ENCODE results near the gene OSBPL10. TPM values are rescaled to one million over a fixed set of nuclear protein-coding genes. Genes with fewer than 3 reads are reported as not detected.

Gene OSBPL10
- polyA plus RNA-seq, 1 donor = 12.4 TPM

DNA sequence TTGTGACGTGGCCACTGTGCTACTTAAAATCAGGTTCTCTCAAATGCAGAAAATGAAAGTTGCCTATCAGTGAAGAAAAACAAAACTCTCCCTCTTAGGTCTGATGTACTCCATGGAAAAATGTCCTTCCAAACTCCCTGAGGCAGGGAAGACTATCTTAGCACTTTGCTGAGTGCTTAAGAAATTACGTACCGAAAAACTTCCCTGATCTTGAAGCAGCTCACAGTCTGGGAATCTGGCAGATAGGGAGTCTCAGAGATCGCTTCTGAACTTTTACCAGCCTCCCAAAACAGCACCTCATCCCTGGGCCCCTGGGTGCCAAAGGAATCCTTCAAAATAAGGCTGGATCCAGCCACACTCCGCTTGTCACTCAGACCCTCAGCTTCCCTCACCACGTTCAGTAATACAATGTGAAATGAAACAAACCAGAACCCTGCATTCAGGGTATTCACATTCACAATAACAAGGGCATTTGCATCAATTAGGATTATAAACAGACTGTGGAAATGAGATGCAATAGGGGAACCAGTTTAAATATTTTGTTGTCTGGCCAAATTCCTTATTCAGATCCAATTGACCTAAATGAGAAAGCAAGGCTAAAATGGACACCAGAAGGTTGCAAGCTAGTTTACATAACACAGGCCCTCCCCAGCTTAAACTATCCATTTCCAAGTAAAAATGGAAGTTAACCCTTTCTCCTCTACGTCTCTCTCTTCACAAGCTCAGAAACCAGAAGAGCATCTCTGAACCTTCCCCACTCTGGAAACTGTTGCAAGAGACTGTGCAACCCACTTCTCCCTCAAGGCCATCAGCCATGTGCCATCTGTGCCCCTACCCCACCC lies 20.9 kb downstream of the OSBPL10 start:
- Histone ChIP-seq H3K9me3 (ENCODE audit: control insufficient read depth, low read depth, low read length) (peaks cover 7% of the 10 kb centered on the region), H3K27me3 (ENCODE audit: control insufficient read depth, insufficient read depth, low read length) (no peaks in the 10 kb centered on the region), H3K4me1 (ENCODE audit: control insufficient read depth, insufficient read depth, low read length) (no peaks in the 10 kb centered on the region), H3K36me3 (ENCODE audit: control insufficient read depth, insufficient read depth, low read length) (no peaks in the 10 kb centered on the region), H3K27ac (ENCODE audit: low read length) (peak overlapping the region; percentile 2), H3K4me3 (ENCODE audit: low read length) (no peak overlapping the region)
- no CpG with 5 or more reads among the region's 7 CpGs for WGBS (ENCODE audit: insufficient coverage, low lambda C conversion rate)
- DNase-seq = no peak

DNA sequence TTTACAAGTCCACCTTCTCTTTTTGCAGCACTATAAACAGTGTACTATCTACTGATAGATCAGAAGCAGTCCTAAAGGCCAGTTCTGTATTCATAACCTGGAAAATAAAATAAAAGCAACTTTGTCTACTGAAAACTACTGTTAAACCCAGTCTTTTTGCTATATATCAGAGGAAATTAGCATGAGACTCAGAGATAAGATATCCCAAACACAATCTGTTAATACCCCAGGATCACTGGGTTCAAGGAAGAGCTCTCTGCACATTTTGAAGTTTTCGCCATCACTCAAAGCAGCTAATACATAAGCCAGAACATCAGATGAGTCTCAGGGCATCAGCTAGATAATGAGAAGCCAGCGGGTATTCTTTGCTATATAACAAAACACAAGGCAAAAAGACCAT lies 21.8 kb downstream of the OSBPL10 start:
- Histone ChIP-seq H3K27ac (ENCODE audit: low read length) (no peak overlapping the region), H3K4me3 (ENCODE audit: low read length) (no peak overlapping the region), H3K4me1 (ENCODE audit: control insufficient read depth, insufficient read depth, low read length) (no peaks in the 10 kb centered on the region), H3K36me3 (ENCODE audit: control insufficient read depth, insufficient read depth, low read length) (no peaks in the 10 kb centered on the region), H3K9me3 (ENCODE audit: control insufficient read depth, low read depth, low read length) (peaks cover 7% of the 10 kb centered on the region), H3K27me3 (ENCODE audit: control insufficient read depth, insufficient read depth, low read length) (no peaks in the 10 kb centered on the region)
- DNase-seq = no peak
- 43% methylated on average over 1 of the region's 2 CpGs for WGBS (ENCODE audit: insufficient coverage, low lambda C conversion rate)

- Histone ChIP-seq H3K27ac (ENCODE audit: low read length) (no peak overlapping the region), H3K9me3 (ENCODE audit: control insufficient read depth, low read depth, low read length) (peaks cover 7% of the 10 kb centered on the region), H3K36me3 (ENCODE audit: control insufficient read depth, insufficient read depth, low read length) (no peaks in the 10 kb centered on the region), H3K4me3 (ENCODE audit: low read length) (no peak overlapping the region), H3K4me1 (ENCODE audit: control insufficient read depth, insufficient read depth, low read length) (no peaks in the 10 kb centered on the region), H3K27me3 (ENCODE audit: control insufficient read depth, insufficient read depth, low read length) (no peaks in the 10 kb centered on the region)
- WGBS (ENCODE audit: insufficient coverage, low lambda C conversion rate) = 90% methylated on average over 2 of the region's 3 CpGs
- peak in 1 of 2 donors; percentile 37 for DNase-seq
Measured at GRCh38 chr3:31958701-31959152, 22.3 kb downstream of the OSBPL10 start.

GRCh38 chr3:31957106-31957505 lies 24.0 kb downstream of the OSBPL10 start:
- Histone ChIP-seq H3K36me3 (ENCODE audit: control insufficient read depth, insufficient read depth, low read length) (no peaks in the 10 kb centered on the region), H3K9me3 (ENCODE audit: control insufficient read depth, low read depth, low read length) (peaks cover 7% of the 10 kb centered on the region), H3K4me1 (ENCODE audit: control insufficient read depth, insufficient read depth, low read length) (no peaks in the 10 kb centered on the region), H3K27ac (ENCODE audit: low read length) (no peak overlapping the region), H3K4me3 (ENCODE audit: low read length) (no peak overlapping the region), H3K27me3 (ENCODE audit: control insufficient read depth, insufficient read depth, low read length) (no peaks in the 10 kb centered on the region)
- no peak for DNase-seq
- no CpG with 5 or more reads among the region's 3 CpGs for WGBS (ENCODE audit: insufficient coverage, low lambda C conversion rate)

GRCh38 chr3:31955581-31955980 lies 25.5 kb downstream of the OSBPL10 start:
- Histone ChIP-seq H3K27ac (ENCODE audit: low read length) (no peak overlapping the region), H3K4me1 (ENCODE audit: control insufficient read depth, insufficient read depth, low read length) (no peaks in the 10 kb centered on the region), H3K4me3 (ENCODE audit: low read length) (no peak overlapping the region), H3K9me3 (ENCODE audit: control insufficient read depth, low read depth, low read length) (peaks cover 7% of the 10 kb centered on the region), H3K27me3 (ENCODE audit: control insufficient read depth, insufficient read depth, low read length) (no peaks in the 10 kb centered on the region), H3K36me3 (ENCODE audit: control insufficient read depth, insufficient read depth, low read length) (no peaks in the 10 kb centered on the region)
- no peak for DNase-seq

GRCh38 chr3:31953636-31954035 lies 27.4 kb downstream of the OSBPL10 start:
- Histone ChIP-seq H3K4me3 (ENCODE audit: low read length) (no peak overlapping the region), H3K27ac (ENCODE audit: low read length) (no peak overlapping the region), H3K36me3 (ENCODE audit: control insufficient read depth, insufficient read depth, low read length) (no peaks in the 10 kb centered on the region), H3K9me3 (ENCODE audit: control insufficient read depth, low read depth, low read length) (peaks cover 7% of the 10 kb centered on the region), H3K4me1 (ENCODE audit: control insufficient read depth, insufficient read depth, low read length) (peaks cover under 1% of the 10 kb centered on the region), H3K27me3 (ENCODE audit: control insufficient read depth, insufficient read depth, low read length) (no peaks in the 10 kb centered on the region)
- DNase-seq = no peak
- WGBS (ENCODE audit: insufficient coverage, low lambda C conversion rate) = 100% methylated on average over 2 of the region's 2 CpGs

DNA sequence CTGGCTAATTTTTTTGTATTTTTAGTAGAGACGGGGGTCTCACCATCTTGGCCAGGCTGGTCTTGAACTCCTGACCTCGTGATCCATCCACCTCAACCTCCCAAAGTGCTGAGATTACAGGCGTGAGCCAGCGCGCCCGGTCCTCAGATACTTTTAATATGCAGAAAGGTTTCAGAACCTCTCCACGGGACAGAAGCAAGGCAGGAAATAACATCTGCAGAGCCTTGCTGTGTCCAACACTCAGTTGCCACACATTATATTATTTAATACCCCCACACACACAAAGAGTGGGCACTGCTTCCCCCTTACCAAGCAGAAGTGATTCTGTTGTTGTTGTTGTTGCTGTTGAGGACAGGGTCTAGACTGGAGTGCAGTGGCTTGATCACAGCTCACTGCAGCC lies 28.0 kb downstream of the OSBPL10 start:
- Histone ChIP-seq H3K4me3 (ENCODE audit: low read length) (no peak overlapping the region), H3K4me1 (ENCODE audit: control insufficient read depth, insufficient read depth, low read length) (peaks cover 3% of the 10 kb centered on the region), H3K9me3 (ENCODE audit: control insufficient read depth, low read depth, low read length) (peaks cover 7% of the 10 kb centered on the region), H3K27ac (ENCODE audit: low read length) (no peak overlapping the region), H3K27me3 (ENCODE audit: control insufficient read depth, insufficient read depth, low read length) (no peaks in the 10 kb centered on the region), H3K36me3 (ENCODE audit: control insufficient read depth, insufficient read depth, low read length) (no peaks in the 10 kb centered on the region)
- WGBS (ENCODE audit: insufficient coverage, low lambda C conversion rate) = no CpG with 5 or more reads among the region's 7 CpGs
- no peak for DNase-seq

- no peak overlapping the region for H3K4me3 ChIP-seq (ENCODE audit: low read length)
- H3K4me1 ChIP-seq (ENCODE audit: control insufficient read depth, insufficient read depth, low read length) = peaks cover 10% of the 10 kb centered on the region
- H3K9me3 ChIP-seq (ENCODE audit: control insufficient read depth, low read depth, low read length) = peaks cover 7% of the 10 kb centered on the region
- H3K27me3 ChIP-seq (ENCODE audit: control insufficient read depth, insufficient read depth, low read length) = no peaks in the 10 kb centered on the region
- WGBS (ENCODE audit: insufficient coverage, low lambda C conversion rate) = no CpG with 5 or more reads among the region's 4 CpGs
- H3K36me3 ChIP-seq (ENCODE audit: control insufficient read depth, insufficient read depth, low read length) = no peaks in the 10 kb centered on the region
- no peak overlapping the region for H3K27ac ChIP-seq (ENCODE audit: low read length)
- DNase-seq = no peak
Measured at GRCh38 chr3:31952205-31952604, 28.9 kb downstream of the OSBPL10 start.

- WGBS (ENCODE audit: insufficient coverage, low lambda C conversion rate) = 58% methylated on average over 2 of the region's 6 CpGs
- peak overlapping the region; percentile 67 for H3K27ac ChIP-seq (ENCODE audit: low read length)
Measured at GRCh38 chr3:31948280-31948679, 32.8 kb downstream of the OSBPL10 start.

GRCh38 chr3:31947671-31948091 lies 33.4 kb downstream of the OSBPL10 start:
- H3K36me3 ChIP-seq (ENCODE audit: control insufficient read depth, insufficient read depth, low read length) = no peaks in the 10 kb centered on the region
- WGBS (ENCODE audit: insufficient coverage, low lambda C conversion rate) = no CpG with 5 or more reads among the region's 6 CpGs
- no peaks in the 10 kb centered on the region for H3K9me3 ChIP-seq (ENCODE audit: control insufficient read depth, low read depth, low read length)
- no peak overlapping the region for H3K4me3 ChIP-seq (ENCODE audit: low read length)
- peak overlapping the region; percentile 67 for H3K27ac ChIP-seq (ENCODE audit: low read length)
- H3K4me1 ChIP-seq (ENCODE audit: control insufficient read depth, insufficient read depth, low read length) = peaks cover 13% of the 10 kb centered on the region
- no peaks in the 10 kb centered on the region for H3K27me3 ChIP-seq (ENCODE audit: control insufficient read depth, insufficient read depth, low read length)
- peak; percentile 49 to 81 for DNase-seq

More at GRCh38 chr3:31948280-31948679, 32.8 kb downstream of the OSBPL10 start:
- no peaks in the 10 kb centered on the region for H3K36me3 ChIP-seq (ENCODE audit: control insufficient read depth, insufficient read depth, low read length)
- H3K4me1 ChIP-seq (ENCODE audit: control insufficient read depth, insufficient read depth, low read length) = peaks cover 13% of the 10 kb centered on the region
- no peaks in the 10 kb centered on the region for H3K27me3 ChIP-seq (ENCODE audit: control insufficient read depth, insufficient read depth, low read length)
- no peak overlapping the region for H3K4me3 ChIP-seq (ENCODE audit: low read length)
- no peaks in the 10 kb centered on the region for H3K9me3 ChIP-seq (ENCODE audit: control insufficient read depth, low read depth, low read length)
- DNase-seq = peak; percentile 51 to 67

DNA sequence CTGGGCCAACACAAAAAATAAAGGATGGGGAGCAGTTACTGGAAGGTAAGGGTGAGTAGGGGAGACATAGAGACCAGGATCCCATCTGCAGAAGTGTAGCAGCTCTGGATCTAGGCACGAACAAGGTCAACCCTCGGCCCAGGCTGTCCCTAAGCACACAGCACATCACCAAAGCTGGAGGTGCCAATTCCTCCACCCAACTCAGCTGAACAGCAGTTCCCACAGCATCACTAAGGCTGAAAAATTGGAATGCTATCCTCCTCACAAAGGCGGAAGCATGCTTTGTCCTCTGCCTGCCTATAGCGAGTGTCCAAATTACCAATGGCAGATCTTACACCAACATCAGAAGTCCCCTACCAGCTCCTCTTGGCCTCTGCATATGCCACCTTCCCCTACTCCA lies 33.9 kb downstream of the OSBPL10 start:
- peak overlapping the region; percentile 67 for H3K27ac ChIP-seq (ENCODE audit: low read length)
- H3K36me3 ChIP-seq (ENCODE audit: control insufficient read depth, insufficient read depth, low read length) = no peaks in the 10 kb centered on the region
- no peaks in the 10 kb centered on the region for H3K9me3 ChIP-seq (ENCODE audit: control insufficient read depth, low read depth, low read length)
- no CpG with 5 or more reads among the region's 4 CpGs for WGBS (ENCODE audit: insufficient coverage, low lambda C conversion rate)
- no peaks in the 10 kb centered on the region for H3K27me3 ChIP-seq (ENCODE audit: control insufficient read depth, insufficient read depth, low read length)
- no peak for DNase-seq
- peaks cover 13% of the 10 kb centered on the region for H3K4me1 ChIP-seq (ENCODE audit: control insufficient read depth, insufficient read depth, low read length)
- no peak overlapping the region for H3K4me3 ChIP-seq (ENCODE audit: low read length)

Measured in large intestine (tissue), 3 donors.